Measurements from ENCODE around the gene BCL2L12. TPM values are rescaled to one million over a fixed set of nuclear protein-coding genes. Genes with fewer than 3 reads are reported as not detected.

Gene BCL2L12
- total and polyA plus RNA-seq, 2 donors (not counting 3 experiments of a cell fraction or from before 2014, with no cell fraction given), result 49.8 to 58.5 TPM

- DNase-seq (ENCODE audit: low read depth, low spot score), result no peak
- dilution Hi-C loops (cut with MboI; ENCODE audit: extremely low pct_ligation_motif_present, low sequenced_read_pairs), result no loop called here
- Histone ChIP-seq H3K4me2 (ENCODE audit: insufficient read depth, low read length) (no peak overlapping the region), H3K27me3 (ENCODE audit: control insufficient read depth in 2 of 2, insufficient read depth in 2 of 2, low read length in 2 of 2) (no peaks in the 10 kb centered on the region), H3K9me3 (replicated peaks; ENCODE audit: control insufficient read depth, insufficient read depth, low read length) (no peaks in the 10 kb centered on the region), H3K4me1 (ENCODE audit: control insufficient read depth, extremely low read depth, insufficient read depth, low read length) (no peaks in the 10 kb centered on the region), H3K9me1 (replicated peaks; ENCODE audit: control insufficient read depth, extremely low read depth, insufficient read depth, low read length) (no peaks in the 10 kb centered on the region), H3K36me3 (ENCODE audit: control insufficient read depth in 2 of 2, extremely low read depth in 1 of 2, insufficient read depth in 2 of 2, low read length in 2 of 2) (peaks cover 22 to 65% of the 10 kb centered on the region in 2 experiments), H3K27ac (ENCODE audit: insufficient read depth, low read depth, low read length) (no peak overlapping the region), H3K9ac (replicated peaks; ENCODE audit: extremely low read depth, insufficient read depth, low read length) (no peak overlapping the region), H4K20me1 (replicated peaks; ENCODE audit: control insufficient read depth, extremely low read depth, insufficient read depth, low read length) (no peaks in the 10 kb centered on the region), H3K4me3 (replicated peaks in 1 of 3; ENCODE audit: insufficient read depth in 1 of 3, low read depth in 1 of 3, low read length in 3 of 3) (no peak overlapping the region), H3K79me2 (ENCODE audit: control insufficient read depth, insufficient read depth, low read length) (no peaks in the 10 kb centered on the region), H2AFZ (ENCODE audit: low read depth, low read length) (no peak overlapping the region)
- no peak for FAIRE-seq
- TF ChIP-seq MYC (IDR thresholded peaks at IDR 0.05; ENCODE audit: low read depth, low read length) (no peak), JUN (IDR thresholded peaks at IDR 0.05; ENCODE audit: borderline replicate concordance, insufficient read depth, insufficient read length, low read depth) (no peak), GATA2 (IDR thresholded peaks at IDR 0.05; ENCODE audit: insufficient read depth, insufficient read length, low read depth, low read length) (no peak), FOS (IDR thresholded peaks at IDR 0.05; ENCODE audit: borderline replicate concordance, insufficient read depth, low read length) (no peak)
- ChIA-PET POLR2A (interaction anchor here (1.0 kb wide), 1 partner anchor 13 kb away, joined by 4 read pairs; the partner anchor contains the start of gene SCAF1), CTCF (interaction anchor here (1.8 kb wide), 1 partner anchor 22 kb away, joined by 5 read pairs; the partner anchor contains the start of gene PRMT1)
- BruUV-seq (replicated peaks), result no TSS peak
- intact Hi-C loops (cut with micrococcal nuclease), result no loop called here
Observed at GRCh38 chr19:49654581-49654980, 11.2 kb upstream of the BCL2L12 start.

- Histone ChIP-seq H3K27ac (ENCODE audit: insufficient read depth, low read depth, low read length) (no peak overlapping the region), H3K9me3 (replicated peaks; ENCODE audit: control insufficient read depth, insufficient read depth, low read length) (no peaks in the 10 kb centered on the region), H3K36me3 (ENCODE audit: control insufficient read depth in 2 of 2, extremely low read depth in 1 of 2, insufficient read depth in 2 of 2, low read length in 2 of 2) (peaks cover 22 to 62% of the 10 kb centered on the region in 2 experiments), H3K9me1 (replicated peaks; ENCODE audit: control insufficient read depth, extremely low read depth, insufficient read depth, low read length) (no peaks in the 10 kb centered on the region), H3K4me1 (ENCODE audit: control insufficient read depth, extremely low read depth, insufficient read depth, low read length) (no peaks in the 10 kb centered on the region), H4K20me1 (replicated peaks; ENCODE audit: control insufficient read depth, extremely low read depth, insufficient read depth, low read length) (no peaks in the 10 kb centered on the region), H3K79me2 (ENCODE audit: control insufficient read depth, insufficient read depth, low read length) (no peaks in the 10 kb centered on the region), H3K9ac (replicated peaks; ENCODE audit: extremely low read depth, insufficient read depth, low read length) (no peak overlapping the region), H3K4me3 (replicated peaks in 1 of 3; ENCODE audit: insufficient read depth in 1 of 3, low read depth in 1 of 3, low read length in 3 of 3) (no peak overlapping the region), H3K27me3 (ENCODE audit: control insufficient read depth in 2 of 2, insufficient read depth in 2 of 2, low read length in 2 of 2) (no peaks in the 10 kb centered on the region), H2AFZ (ENCODE audit: low read depth, low read length) (no peak overlapping the region), H3K4me2 (ENCODE audit: insufficient read depth, low read length) (no peak overlapping the region)
- no peak for TF ChIP-seq FOS (IDR thresholded peaks at IDR 0.05; ENCODE audit: borderline replicate concordance, insufficient read depth, low read length)
- TF ChIP-seq CTCF (IDR thresholded peaks at IDR 0.05; ENCODE audit: extremely low read depth in 1 of 2, insufficient read depth in 1 of 2, low read depth in 1 of 2, low read length in 2 of 2), result no peak
- TF ChIP-seq MYC (IDR thresholded peaks at IDR 0.05; ENCODE audit: low read depth, low read length), result no peak
- no peak for TF ChIP-seq POLR2AphosphoS5 (IDR thresholded peaks at IDR 0.05; ENCODE audit: insufficient read depth, low read depth, low read length)
- no peak for TF ChIP-seq POLR2A (IDR thresholded peaks at IDR 0.05; ENCODE audit: low read depth, low read length)
- TF ChIP-seq MAX (IDR thresholded peaks at IDR 0.05; ENCODE audit: insufficient read depth, insufficient read length), result no peak
- no peak for TF ChIP-seq GATA2 (IDR thresholded peaks at IDR 0.05; ENCODE audit: insufficient read depth, insufficient read length, low read depth, low read length)
- TF ChIP-seq JUN (IDR thresholded peaks at IDR 0.05; ENCODE audit: borderline replicate concordance, insufficient read depth, insufficient read length, low read depth), result no peak
- TF ChIP-seq EZH2 (IDR thresholded peaks at IDR 0.05; ENCODE audit: borderline replicate concordance, low read depth, low read length, severe bottlenecking), result no peak
- CTCF ChIA-PET, result interaction anchor here (1.1 to 1.8 kb wide), 3 partner anchors 8 to 109 kb away, joined by 3 to 5 read pairs (median 3); partner anchors contain the start of gene PRMT1
- DNase-seq (ENCODE audit: low read depth, low spot score) (no peak), FAIRE-seq (no peak)
- BruUV-seq (replicated peaks), result no TSS peak
- POLR2A ChIA-PET, result interaction anchor here (0.6 to 1.0 kb wide), 2 partner anchors 14 to 22 kb away, joined by 4 to 6 read pairs; partner anchors contain the start of gene SCAF1
- intact Hi-C loops (cut with micrococcal nuclease), result no loop called here
- dilution Hi-C loops (cut with MboI; ENCODE audit: extremely low pct_ligation_motif_present, low sequenced_read_pairs), result no loop called here
Observed at GRCh38 chr19:49655570-49656455, 9.9 kb upstream of the BCL2L12 start.

Data from endothelial cell of umbilical vein (primary cell).